ENCODE results near the gene RHBDD3. TPM values are rescaled to one million over a fixed set of nuclear protein-coding genes. Genes with fewer than 3 reads are reported as not detected.
A peak's percentile ranks its signal among the peaks of the same experiment; 100 is the strongest.

Gene RHBDD3
- total RNA-seq, 1 donor from 2014 or later, result 64.9 TPM

DNA sequence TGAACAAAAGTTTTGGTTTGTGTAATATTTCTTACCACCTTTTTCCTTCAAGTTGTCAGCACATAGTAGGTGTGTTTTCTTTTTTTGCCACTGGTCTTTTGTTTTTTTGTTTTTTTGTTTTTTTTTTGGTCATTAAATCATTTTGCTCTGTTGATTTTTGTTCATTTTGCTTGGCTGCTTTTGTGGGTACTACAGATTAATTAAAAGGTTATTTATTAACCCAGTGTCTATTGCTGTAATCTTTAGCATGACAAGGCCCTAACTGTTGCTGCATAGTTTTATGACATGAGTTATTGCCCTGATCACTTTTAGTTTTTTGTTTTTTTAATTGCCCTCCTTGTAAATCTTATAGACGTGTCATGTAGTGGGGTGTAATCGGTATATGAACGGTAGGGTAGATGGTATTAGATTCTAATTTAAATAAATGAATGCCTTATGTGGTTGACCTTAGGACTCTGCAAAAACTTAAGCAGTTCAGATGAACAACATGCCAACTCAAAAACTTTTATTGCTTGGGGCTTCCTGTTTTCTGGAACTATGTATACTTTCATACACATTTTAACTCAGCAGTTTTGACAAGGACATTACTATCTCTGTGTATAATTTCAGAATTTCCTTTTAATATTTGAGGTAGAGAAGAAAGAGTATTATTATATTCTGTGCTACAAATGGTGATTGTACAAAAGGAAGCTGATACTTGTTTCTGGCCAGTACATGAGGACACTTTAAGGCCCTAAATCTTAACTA, 8.2 kb upstream of the RHBDD3 start:
- Mint-ChIP-seq H3K4me1 (peaks cover 24% of the 10 kb centered on the region), H3K27ac (ENCODE audit: unreplicated experiment) (no peak overlapping the region), H3K4me3 (no peak overlapping the region), H3K9me3 (no peaks in the 10 kb centered on the region), H3K36me3 (ENCODE audit: low read depth) (peaks cover 43% of the 10 kb centered on the region), H3K27me3 (ENCODE audit: low read depth) (no peaks in the 10 kb centered on the region)
- TF ChIP-seq, protein P1, sequence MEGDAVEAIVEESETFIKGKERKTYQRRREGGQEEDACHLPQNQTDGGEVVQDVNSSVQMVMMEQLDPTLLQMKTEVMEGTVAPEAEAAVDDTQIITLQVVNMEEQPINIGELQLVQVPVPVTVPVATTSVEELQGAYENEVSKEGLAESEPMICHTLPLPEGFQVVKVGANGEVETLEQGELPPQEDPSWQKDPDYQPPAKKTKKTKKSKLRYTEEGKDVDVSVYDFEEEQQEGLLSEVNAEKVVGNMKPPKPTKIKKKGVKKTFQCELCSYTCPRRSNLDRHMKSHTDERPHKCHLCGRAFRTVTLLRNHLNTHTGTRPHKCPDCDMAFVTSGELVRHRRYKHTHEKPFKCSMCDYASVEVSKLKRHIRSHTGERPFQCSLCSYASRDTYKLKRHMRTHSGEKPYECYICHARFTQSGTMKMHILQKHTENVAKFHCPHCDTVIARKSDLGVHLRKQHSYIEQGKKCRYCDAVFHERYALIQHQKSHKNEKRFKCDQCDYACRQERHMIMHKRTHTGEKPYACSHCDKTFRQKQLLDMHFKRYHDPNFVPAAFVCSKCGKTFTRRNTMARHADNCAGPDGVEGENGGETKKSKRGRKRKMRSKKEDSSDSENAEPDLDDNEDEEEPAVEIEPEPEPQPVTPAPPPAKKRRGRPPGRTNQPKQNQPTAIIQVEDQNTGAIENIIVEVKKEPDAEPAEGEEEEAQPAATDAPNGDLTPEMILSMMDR (conservative IDR thresholded peaks at IDR 0.05), result no peak
- no peak for DNase-seq (ENCODE audit: low read depth, low spot score)

DNA sequence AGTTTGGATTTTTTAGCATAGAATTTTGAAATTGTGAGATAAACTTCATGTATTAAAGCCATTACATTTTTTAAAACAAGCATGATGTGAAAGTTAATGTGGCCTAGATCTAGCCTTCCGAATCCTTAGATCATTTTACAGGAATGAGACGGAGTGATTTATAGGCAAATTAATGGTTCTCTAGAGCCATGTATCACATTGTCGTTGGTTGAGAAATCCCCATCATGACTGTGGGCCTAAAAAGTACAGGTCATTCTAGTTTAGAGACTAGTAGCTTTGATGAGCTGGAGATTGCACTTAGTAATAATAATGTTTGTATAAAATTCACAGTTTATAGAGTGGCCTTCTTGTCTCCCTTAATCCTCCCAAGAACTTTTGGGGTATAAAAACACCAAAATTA, 7.4 kb upstream of the RHBDD3 start:
- H3K27ac Mint-ChIP-seq (ENCODE audit: unreplicated experiment), result no peak overlapping the region
- peaks cover 46% of the 10 kb centered on the region for H3K36me3 Mint-ChIP-seq (ENCODE audit: low read depth)
- no peaks in the 10 kb centered on the region for H3K27me3 Mint-ChIP-seq (ENCODE audit: low read depth)
- no peaks in the 10 kb centered on the region for H3K9me3 Mint-ChIP-seq
- peaks cover 33% of the 10 kb centered on the region for H3K4me1 Mint-ChIP-seq
- no peak overlapping the region for H3K4me3 Mint-ChIP-seq
- DNase-seq (ENCODE audit: low read depth, low spot score), result no peak
- TF ChIP-seq, protein P1 (conservative IDR thresholded peaks at IDR 0.05), result no peak

DNA sequence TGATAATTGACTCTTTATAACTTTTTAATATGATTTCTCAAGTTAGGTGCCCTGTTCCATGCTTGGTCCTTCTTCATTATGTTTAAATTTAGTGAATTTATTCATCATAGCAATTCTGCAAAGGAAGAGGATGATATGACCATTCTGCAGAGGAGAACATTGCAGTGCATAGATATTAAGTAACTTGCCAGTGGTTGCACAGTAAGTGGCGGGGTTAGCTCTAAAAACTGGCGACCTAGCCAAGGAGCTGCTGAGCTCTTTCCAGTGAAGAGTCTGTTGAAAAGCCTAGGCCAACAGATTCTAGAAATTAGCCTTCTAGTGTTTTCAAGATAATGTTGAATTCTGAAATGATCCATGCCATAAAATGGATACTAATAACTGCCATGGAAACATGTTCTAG, 4.8 kb upstream of the RHBDD3 start:
- Mint-ChIP-seq H3K4me1 (peaks cover 50% of the 10 kb centered on the region), H3K27ac (ENCODE audit: unreplicated experiment) (no peak overlapping the region), H3K9me3 (no peaks in the 10 kb centered on the region), H3K27me3 (ENCODE audit: low read depth) (peaks cover 2% of the 10 kb centered on the region), H3K4me3 (peak overlapping the region; percentile 39), H3K36me3 (ENCODE audit: low read depth) (peaks cover 50% of the 10 kb centered on the region)
- TF ChIP-seq, protein P1 (conservative IDR thresholded peaks at IDR 0.05), result no peak
- DNase-seq (ENCODE audit: low read depth, low spot score), result no peak

DNA sequence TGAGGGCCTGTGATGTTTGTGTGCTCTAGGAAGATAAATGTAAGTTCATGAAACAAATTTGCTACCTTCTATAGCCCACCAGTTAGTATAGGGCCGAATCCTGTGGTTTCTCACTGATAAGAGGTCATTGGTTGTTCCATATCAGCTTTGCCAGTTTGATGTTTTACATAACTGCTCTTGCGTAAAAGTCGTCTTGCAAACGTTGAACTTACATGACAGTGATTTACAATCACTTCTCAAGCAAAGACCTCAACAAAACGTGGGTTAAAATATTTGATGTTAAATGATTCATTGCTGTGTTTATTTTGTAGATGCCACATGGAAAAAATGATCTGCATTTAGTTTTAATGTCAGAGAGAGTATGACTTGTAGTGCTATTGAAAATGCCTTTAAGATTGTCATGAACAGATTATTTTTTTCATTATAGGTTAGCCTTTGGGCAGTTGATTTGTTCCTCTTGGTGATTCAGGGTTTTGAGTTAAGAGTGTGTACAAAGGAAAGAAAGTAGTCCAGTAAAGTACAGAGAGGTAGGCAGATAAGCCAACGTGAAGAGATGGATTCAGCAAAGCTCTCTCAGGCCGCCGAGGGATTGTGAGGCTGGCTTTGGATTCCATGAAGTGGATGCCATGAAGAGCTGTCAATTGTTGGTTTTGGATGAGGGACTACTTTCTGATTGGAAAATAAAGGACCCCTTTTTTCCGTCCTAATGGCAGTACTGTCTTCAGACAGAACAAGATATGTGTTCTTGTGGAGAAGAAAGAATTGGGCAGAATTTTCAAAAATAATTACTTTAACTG, 2.9 kb upstream of the RHBDD3 start:
- TF ChIP-seq, protein P1 (conservative IDR thresholded peaks at IDR 0.05), result no peak
- H3K36me3 Mint-ChIP-seq (ENCODE audit: low read depth), result peaks cover 42% of the 10 kb centered on the region
- DNase-seq (ENCODE audit: low read depth, low spot score), result no peak
- H3K4me1 Mint-ChIP-seq, result peaks cover 65% of the 10 kb centered on the region
- H3K27ac Mint-ChIP-seq (ENCODE audit: unreplicated experiment), result peak overlapping the region; percentile 23
- no peaks in the 10 kb centered on the region for H3K9me3 Mint-ChIP-seq
- peak overlapping the region; percentile 99 for H3K4me3 Mint-ChIP-seq
- peaks cover 2% of the 10 kb centered on the region for H3K27me3 Mint-ChIP-seq (ENCODE audit: low read depth)

DNA sequence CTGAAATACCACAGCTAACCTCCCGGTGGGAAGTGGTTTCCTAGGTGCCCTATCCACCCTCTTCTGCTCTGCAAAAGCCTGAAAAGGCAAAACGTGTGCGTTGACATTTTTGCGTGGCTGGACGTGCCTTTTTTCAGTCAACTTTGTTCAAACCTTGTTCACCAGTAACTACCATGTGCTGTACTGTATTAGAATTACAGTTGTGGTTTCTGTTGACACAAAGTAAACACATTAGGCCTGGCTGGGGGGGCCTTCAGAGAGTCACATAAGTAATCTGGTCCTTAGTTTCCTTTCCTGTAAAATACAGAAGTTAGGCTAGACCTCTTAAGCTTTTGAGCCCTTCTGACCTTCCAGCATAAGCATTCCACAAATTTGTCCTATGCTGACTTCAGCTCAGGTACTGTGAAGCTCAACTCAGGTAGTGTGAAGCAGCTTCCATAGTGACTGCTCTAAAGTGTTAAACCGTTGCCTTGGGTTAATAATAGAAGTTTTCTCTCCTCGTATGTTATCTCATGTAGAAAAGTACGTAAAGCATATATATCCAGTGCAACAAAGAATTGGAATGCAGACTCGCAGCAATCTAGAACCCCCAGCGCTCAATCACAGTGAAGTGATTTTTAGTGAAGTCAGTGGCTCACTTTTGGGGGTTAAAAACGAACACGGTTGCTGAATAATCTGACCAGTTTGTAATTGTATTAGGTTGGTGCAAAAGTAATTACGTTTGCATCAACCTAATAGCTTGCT, 2.1 kb upstream of the RHBDD3 start:
- peaks cover 63% of the 10 kb centered on the region for H3K4me1 Mint-ChIP-seq
- peak overlapping the region; percentile 98 for H3K27ac Mint-ChIP-seq (ENCODE audit: unreplicated experiment)
- TF ChIP-seq, protein P1 (conservative IDR thresholded peaks at IDR 0.05), result no peak
- H3K4me3 Mint-ChIP-seq, result peak overlapping the region; percentile 99
- no peaks in the 10 kb centered on the region for H3K9me3 Mint-ChIP-seq
- no peak for DNase-seq (ENCODE audit: low read depth, low spot score)
- H3K36me3 Mint-ChIP-seq (ENCODE audit: low read depth), result peaks cover 36% of the 10 kb centered on the region
- H3K27me3 Mint-ChIP-seq (ENCODE audit: low read depth), result peaks cover 2% of the 10 kb centered on the region

All from neural crest cell (in vitro differentiated cells).